Activated CD8-positive, alpha-beta memory T cell treated with anti-CD3 and anti-CD28 coated beads for 24 hours (primary cell): ENCODE results near the gene NCLN.
"Not testable (repeated sequence)": the region's sequence is repeated elsewhere in the genome, so short reads cannot be mapped to it uniquely, and the experiment has no call there.

Source experiments
- DNase-seq: peaks from one replicate; pipeline ENCODE4 v3.0.0-alpha.2; 2020

The NCLN gene, protein sequence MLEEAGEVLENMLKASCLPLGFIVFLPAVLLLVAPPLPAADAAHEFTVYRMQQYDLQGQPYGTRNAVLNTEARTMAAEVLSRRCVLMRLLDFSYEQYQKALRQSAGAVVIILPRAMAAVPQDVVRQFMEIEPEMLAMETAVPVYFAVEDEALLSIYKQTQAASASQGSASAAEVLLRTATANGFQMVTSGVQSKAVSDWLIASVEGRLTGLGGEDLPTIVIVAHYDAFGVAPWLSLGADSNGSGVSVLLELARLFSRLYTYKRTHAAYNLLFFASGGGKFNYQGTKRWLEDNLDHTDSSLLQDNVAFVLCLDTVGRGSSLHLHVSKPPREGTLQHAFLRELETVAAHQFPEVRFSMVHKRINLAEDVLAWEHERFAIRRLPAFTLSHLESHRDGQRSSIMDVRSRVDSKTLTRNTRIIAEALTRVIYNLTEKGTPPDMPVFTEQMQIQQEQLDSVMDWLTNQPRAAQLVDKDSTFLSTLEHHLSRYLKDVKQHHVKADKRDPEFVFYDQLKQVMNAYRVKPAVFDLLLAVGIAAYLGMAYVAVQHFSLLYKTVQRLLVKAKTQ

DNA sequence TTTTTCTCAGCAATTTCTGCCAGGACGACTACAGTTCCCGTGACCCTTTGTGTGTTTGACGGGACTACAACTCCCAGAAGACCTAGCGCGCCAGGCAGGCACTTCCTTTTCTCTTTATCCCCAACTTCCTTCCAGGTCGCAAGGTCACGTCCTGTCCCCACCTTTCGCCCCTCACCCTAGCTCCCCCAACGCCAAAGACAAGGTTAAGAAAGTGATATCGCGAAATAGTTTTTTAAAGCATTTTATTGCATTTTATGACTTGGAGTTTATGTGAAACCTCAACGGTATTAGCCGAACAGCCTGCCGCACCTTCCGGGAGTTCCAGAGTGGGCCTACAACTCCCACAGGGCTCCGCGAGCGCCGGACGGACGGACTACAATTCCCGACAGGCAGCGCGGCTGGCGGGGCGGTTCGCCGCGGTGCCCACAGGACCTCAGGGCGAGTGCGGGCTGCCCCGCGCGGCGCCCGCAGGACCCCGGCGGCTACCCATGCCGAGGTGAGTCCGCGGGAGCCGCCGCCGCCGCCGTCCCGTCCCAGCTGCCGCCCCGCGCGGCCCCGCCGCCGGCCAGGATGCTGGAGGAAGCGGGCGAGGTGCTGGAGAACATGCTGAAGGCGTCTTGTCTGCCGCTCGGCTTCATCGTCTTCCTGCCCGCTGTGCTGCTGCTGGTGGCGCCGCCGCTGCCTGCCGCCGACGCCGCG is at the start of gene NCLN:
NCLN (plus strand) TSS at position 470 of the 699 bp plus-strand sequence; CDS start at position 571, 101 bp downstream.
- peak; percentile 98 for DNase-seq

GRCh38 chr19:3135961-3136683 is 49.6 kb upstream of the NCLN start, which contains the start of gene GNA15:
Gene GNA15 (plus strand): TSS chr19:3136033. CDS start chr19:3136451, 418 bp downstream.
- no peak for DNase-seq

- no peak for DNase-seq
These were observed 49.1 kb upstream of the NCLN start for GRCh38 chr19:3136684-3137055.

- no peak for DNase-seq
These were observed 48.6 kb upstream of the NCLN start for GRCh38 chr19:3137119-3137518.

GRCh38 chr19:3138268-3138667 is 47.5 kb upstream of the NCLN start:
- DNase-seq: no peak

GRCh38 chr19:3140667-3141038 is 45.1 kb upstream of the NCLN start:
- DNase-seq: no peak

DNA sequence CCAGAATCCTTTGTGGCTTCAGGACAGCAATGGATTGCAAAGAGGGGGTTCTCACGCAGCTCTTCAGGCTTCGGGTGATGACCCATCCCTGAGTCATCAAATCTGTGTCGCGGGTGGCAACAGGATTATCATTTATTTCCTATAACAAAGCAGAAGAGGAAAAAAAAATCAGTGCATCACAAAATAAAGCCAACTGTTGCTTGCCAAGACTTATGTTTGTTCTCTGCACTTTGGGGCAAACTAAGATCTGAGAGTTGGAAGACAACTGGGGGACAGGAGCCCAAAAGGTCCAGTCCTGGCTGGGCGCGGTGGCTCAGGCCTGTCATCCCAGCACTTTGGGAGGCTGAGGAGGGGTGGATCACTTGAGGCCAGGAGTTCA is 43.4 kb upstream of the NCLN start:
- DNase-seq: no peak

DNA sequence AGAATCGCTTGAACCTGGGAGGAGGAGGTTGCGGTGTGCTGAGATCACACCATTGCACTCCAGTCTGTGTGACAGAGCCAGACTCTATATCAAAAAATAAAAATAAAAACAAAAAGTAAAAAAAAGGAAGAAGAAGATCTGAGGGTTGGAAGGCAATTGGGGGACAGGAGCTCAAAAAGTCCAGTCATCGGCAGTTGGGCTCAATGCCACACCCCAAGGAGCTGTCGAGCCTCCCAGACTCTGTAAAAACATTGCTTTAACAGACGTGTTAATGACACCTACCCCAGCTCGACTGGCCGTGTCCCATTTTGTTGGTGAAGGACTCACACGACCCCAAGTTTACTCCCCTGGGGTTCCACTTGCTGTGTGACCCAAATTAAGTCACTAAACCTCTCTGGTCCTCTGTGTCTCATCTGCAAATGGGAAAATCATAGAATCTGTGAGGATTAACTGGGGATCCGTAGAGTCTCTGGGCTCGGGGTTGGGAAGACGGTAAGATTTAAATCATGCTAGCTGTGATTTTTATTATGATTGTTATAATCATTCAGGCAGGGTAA is 42.9 kb upstream of the NCLN start:
- DNase-seq: no peak

DNA sequence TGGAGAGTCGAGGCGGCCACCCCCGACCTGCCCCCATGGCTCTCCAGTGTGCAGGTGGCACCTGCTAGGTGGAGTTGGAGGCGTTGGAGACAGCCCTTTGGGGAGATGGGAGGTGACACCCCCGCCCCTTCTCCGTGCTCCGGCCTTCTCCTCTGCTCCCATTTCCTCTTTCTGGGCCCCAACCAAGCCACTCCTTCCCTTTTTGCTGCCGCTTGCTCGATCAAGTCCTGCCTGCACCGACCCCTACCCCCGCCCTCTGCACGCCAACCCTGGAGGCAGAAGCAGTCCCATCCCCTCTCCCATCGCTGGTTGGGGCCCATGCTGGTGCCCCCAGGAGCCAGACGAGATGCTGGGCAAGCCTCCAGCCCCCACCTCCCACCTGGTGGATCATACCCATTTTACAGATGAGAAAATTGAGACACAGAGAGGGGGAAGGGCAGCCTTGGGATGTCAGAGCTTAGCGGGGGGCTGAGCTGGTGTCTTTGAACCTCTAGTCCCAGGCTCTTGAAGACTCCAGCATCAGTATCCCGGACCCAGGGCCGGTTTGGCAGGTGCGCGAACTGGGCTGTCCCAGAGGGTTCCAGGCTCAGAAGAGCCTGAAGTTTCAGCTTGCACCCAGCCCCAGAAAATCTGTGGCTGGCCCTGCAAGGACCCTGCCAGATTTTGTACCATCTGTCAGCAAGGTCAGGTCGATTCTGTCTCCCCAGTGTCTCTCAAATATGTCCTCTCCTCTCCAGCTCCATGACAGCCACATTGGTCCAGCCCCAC is 39.6 kb upstream of the NCLN start:
- DNase-seq: no peak

DNA sequence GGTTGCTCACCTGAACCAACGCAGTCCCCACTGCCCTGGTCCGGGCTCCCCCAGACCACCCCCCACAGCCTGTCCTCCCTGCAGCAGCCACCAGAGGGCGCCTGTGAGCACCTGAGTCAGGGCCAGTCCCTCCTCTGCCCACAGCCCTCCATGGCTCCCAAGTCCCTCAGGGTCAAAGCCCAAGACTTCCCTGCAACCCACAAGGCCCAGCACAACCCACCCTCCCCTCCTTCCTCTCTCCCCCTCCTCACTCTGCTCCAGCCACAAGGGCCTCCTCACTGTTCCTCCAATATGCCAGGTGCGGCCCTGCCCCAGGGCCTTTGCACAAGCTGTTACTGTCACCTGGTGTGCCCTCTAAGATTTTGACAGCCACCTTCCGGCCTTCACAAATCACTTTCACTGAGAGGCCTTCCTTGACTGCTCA is 39.0 kb upstream of the NCLN start:
- DNase-seq: peak; percentile 92

DNA sequence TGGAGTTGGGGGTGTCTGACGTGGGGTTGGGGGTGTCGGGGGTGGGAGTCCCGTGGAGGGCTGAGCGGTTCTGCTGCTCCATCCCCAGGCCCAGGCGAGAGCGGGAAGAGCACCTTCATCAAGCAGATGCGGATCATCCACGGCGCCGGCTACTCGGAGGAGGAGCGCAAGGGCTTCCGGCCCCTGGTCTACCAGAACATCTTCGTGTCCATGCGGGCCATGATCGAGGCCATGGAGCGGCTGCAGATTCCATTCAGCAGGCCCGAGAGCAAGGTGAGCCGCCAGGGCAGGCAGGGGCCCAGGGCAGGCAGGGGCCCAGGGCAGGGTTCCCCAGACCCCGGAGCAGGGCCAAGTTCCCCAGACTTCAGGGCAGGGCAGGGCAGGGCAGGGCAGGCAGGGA is 37.2 kb upstream of the NCLN start:
- no peak for DNase-seq

DNA sequence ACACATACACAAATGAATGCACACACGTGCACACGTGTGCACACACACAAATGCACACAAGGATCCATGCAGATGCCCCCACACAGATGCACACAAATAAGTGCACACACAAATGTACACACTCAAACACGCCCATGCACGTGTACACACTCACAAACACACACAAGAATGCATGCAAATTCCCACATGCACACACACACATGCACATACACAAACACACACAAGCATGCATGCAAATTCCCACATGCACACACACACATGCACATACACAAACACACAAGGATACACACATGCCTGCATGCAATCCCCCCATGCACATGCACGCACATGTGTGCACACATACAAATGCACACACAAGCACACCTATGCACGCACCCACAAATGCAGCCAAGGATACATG is 36.6 kb upstream of the NCLN start:
- no peak for DNase-seq

DNA sequence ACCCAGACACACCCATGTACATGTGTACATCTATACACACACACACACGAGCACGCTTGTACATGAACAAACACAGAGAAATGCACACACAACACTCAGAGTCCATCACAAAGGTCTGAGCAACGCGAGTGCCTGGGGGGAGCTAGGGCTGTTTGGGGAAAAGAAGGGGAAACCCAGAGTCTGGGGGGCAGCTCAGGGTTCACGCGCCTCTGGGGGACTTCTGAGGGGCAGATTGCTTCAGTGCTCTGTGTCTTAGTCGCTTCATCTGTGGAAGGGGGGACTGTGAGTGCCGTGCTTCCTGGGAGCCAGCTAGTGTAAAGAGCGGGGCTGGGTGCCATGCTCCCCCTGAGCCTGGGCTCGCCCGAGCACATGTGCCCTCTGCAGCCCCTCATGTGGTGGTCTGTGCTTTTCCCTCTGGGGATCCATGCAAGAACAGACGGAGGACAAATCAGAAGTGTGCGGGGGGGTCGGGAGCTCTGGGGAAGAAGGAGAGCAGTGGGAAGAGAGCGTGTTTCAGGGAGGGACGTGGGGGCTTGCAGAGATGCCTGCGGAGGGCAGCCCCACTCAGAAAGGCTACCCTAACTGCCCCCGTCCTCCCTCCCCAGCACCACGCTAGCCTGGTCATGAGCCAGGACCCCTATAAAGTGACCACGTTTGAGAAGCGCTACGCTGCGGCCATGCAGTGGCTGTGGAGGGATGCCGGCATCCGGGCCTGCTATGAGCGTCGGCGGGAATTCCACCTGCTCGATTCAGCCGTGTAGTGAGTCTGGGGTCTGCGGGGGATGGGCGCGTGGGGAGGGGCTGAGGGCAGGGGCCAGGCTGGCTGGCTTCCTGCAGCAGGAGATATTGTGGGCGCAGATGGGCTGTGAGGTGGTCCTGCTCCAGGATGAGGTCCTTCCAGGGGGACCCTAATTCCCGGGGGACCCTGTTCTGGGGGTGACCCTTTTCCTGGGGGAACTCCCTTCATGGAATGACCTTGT is 35.9 kb upstream of the NCLN start:
- no peak for DNase-seq

- no peak for DNase-seq
These were observed 34.9 kb upstream of the NCLN start for GRCh38 chr19:3150739-3151329.

GRCh38 chr19:3151563-3152418 is 33.9 kb upstream of the NCLN start:
- DNase-seq: no peak

- DNase-seq: no peak
These were observed 33.3 kb upstream of the NCLN start for GRCh38 chr19:3152419-3152780.

DNA sequence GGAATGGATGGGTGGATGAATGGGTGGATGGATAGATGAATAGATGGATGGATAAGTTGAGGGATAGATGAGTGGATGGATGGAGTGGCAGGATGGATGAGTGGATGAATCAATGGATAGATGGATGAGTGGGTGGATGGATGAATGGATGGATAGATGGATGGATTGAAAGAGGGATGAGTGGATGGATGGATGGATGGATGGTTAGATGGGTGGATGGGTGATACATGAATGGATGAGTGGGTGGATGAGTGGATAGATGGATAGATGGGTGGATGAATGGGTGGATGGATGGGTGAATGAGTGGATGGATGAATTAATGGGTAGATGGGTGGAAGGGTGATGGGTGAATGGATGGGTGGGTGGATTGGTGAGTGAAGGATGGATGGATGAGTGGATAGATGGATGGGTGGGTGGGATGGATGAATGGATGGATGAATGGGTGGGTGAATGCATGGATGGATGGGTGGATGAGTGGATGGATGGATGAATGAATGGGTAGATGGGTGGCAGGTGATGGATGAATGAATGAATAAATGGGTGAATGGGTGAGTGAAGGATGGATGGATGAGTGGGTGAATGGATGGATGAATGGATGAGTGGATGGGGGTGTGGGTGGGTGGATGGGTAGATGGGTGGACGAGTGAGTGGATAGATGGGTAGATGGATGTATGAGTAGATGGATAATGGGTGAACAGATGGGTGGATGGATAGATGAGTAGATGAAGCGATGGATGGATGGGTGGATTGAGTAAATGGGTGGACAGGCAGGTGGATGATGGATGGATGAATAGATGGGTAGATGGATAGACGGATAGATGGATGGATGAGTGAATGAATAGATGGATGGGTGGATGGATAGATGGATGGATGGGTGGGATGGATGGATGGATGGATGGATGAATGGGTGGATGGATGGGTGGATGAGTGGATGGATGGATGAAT is 32.2 kb upstream of the NCLN start:
- no peak for DNase-seq

DNA sequence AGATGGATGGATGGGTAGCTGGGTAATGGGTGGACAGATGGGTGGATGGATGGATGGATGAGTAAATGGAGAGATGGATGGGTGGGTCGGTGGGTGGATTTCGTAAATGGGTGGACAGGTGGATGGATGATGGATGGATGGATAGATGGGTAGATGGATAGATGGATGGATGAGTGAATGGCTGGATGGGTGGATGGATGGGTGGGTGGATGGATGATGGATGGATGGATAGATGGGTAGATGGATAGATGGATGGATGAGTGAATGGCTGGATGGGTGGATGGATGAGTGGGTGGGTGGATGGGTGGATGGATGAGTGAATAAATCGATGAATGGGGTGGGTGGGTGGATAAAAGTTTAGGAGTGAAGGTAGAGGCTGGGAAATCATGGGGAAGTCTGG is 31.3 kb upstream of the NCLN start:
- DNase-seq: not testable (repeated sequence)
